GM18508 (cell line): ENCODE results near the gene LRRTM4.

ENCODE experiments used
- ATAC-seq: cut with Tn5 transposase; IDR thresholded peaks from one replicate; pipeline ENCODE4 v1.9.1; 2021; ENCODE audit warnings: moderate number of reproducible peaks; ENCODE audit not compliant: insufficient read depth, unreplicated experiment

LRRTM4 gene

DNA sequence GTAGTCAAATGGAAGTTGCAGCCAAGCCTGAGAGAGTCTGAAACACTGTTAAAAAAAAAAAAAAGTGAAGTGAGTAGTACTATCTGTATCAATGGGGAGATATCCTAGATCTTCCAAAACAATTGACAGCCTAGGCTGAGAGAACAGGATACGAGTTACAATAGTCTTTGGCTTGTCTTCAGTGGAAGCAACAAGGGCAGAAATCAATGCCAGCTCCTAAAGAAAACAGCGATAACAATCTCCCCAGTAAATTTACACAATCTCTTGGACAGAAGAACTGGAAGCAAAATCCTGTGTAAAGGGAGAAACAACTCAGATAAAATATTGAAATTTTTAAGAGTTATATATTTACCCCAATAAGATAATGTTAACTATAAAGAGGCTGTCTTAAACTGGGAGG is 508.7 kb downstream of the LRRTM4 start:
- ATAC-seq = no peak

DNA sequence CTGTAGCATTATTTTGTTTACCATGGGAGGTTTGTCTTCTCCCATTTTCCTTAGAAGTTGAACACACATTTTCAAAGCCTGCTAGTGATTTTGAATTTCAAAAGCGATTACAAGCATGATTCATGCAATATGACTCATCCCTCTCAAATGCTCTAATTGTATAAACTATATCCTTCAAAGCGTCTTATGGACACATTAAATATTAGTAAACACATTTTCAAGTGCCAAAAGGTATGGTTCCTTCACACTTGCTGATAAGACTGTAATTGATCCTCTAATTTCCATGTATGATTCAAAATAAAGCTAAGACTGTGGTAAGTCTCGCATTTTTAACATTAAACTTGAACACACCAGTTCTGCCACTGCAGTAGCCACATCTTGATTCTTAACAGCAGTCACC is 512.9 kb downstream of the LRRTM4 start:
- ATAC-seq = no peak

DNA sequence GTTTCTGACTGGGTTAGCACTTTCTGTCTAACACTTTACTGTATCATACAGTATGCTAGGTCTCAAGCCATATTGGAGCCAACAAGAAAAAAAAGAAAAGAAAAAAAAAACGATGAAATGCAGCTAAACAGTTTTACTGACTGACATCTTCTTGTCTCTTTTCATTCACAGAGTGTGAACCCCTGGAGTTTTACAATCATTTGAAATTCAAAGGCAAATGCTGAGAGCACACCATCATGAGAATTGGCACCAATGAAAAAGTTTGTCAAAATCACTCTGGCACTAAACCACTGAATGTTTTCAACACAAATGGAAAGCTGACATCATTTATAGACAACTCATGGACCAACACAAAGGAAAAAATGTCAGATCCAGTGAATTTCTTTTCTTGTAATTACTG is 513.3 kb downstream of the LRRTM4 start:
- ATAC-seq = no peak

DNA sequence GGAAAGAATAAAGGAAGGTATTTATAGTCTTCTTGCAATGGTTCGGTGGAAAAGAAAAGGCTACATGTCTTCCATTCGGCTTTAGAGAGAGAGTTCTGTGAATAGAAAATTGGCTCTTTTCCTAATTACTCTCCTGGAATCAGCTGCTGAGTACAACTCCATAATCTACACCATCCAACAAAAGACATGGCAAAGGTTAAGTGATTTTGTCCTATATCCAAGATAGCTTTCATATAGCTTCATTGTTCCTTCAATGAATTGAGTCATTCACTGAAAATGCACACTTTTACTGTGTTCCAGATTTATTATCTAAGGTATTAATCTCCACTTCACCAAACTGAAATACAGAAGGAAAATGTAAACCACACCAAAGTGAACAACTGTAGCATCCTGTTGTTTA is 514.5 kb downstream of the LRRTM4 start:
- no peak for ATAC-seq

DNA sequence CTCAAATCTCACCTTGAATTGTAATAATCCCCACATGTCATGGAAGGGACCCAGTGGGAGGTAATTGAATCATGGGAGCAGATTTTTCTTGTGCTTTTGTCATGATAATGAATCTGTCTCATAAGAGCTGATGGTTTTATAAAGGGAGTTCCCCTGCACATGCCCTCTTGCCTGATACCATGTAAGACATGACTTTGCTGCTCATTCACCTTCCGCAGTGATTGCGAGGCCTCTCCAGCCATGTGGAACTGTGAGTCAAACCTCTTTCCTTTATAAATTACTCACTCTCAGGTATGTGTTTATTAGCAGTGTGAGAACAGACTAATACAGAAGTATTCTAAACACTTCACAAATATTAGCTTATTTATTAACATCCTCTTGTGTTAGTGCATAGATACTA is 516.7 kb downstream of the LRRTM4 start:
- ATAC-seq = no peak

DNA sequence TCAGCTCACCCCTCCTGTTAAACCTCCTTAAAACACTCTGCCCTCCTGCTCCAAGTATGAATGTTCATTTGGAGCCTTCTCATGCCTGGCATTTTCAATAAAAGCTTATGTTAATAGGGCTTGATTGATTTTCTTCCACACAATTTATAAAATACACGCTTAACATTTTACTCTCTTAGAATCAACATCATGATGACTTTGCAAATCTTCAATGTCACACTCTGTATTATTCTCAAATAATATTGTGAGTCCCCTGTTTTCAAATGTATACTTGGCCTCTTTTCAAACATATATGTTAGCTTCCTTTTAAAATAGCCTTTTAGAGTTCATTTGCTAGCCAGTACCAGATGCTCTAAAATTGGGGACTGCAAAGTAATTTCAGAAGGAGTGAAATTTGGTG is 520.3 kb downstream of the LRRTM4 start:
- ATAC-seq = no peak

DNA sequence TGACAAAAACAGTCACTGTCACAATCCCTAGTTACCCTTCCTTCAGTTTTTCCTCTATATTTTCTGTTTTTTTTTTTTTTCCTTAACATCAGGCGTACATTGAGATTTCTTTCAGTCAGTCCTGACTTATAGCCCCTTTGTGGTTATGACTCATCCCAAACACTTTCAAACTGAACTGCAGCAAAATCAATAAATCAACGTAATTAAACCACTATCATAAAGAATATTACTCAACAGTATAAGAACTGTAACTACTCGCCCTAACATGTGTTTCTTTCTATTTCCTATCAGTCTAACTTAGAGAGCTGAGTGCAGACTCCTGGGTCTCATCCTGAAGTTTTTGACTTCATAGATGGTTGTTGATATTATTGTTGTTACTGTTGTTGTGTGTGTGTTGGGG is 523.5 kb downstream of the LRRTM4 start:
- ATAC-seq = no peak

DNA sequence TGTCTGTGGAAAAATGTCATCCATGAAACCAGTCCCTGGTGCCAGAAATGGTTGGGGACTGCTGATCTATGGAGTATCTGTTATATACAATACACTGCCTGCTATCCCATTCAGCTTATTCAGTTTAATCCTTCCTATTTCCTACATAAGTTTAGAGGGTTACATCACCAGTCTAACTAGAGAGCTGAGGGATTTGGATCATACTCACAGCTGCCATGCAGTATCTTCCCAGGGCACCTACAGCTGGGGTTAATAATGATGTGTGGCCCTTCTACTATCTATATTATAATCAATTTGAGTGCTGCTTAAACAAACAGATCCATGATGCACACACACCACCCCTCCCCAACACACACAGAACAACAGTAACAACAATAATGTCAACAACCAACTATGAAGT is 524.0 kb downstream of the LRRTM4 start:
- ATAC-seq = no peak

DNA sequence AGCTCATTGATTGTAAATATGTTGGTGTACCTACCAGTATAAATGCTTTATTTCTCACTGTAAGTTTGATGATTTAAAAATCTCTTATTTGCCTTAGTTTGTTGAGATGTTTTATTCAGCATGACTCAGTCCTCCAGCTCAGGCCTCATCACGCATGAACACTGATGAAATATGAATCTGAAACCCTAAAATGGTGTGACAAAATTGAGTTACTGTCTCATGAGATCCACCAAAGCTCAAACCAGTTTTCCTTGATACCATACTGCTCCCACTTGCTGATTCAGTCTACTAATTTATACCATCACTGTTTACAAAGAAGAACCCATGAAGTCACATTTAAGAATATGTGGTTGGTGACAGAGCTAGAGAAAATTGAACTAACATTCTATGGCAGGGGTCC is 524.9 kb downstream of the LRRTM4 start:
- ATAC-seq = no peak

DNA sequence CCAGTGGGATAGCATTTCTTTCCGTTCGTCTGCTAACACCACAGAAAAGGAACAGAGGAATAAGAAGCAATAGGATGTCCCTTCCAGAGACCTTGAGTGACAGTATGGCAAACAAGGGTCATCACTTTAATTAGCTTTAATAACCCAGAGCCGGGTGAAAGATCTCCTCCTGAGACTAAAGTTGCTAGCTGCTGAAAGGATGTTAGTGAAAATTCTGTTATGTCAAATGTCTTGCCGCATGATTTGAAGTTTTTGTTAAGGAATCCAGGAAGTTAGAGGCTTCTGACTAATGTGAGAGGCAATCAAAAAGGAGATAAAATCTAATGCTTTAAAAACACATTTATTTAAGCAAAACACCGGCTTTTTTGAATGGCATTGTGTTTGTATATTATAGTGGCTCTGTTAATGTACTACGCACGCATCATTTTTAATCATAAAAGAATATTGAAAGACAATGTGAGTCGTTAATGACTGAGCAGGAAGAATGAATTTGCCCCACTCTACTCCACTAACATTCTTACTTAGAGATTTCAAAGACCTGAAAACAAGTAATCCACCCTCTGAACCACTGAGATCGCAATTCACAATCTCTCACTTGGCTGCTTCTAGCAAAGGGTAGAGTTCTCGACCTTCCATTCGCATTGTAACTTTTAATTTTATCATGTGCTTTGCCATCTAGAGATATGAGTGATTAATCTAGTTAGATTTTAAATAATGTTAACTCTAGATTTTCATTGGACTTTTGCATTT is 536.6 kb downstream of the LRRTM4 start:
- ATAC-seq = no peak

DNA sequence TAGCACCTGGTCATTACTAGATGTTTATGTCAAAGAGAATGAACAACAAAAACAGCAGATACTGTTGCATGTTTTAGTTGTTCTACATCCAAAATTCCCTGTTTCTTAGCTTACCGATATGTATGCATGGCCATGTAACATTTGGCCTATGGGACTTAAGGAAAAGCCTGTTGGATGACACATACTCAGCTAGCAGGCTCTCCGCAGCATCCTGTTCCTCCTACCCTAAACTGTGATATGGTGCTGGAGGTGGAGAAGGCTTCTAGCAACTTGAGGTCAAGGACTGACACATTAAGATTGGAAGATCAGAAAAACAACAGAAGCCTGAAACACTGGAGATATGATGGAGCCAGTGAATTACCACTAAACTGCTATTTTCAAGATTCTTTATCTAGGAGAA is 537.8 kb downstream of the LRRTM4 start:
- no peak for ATAC-seq

DNA sequence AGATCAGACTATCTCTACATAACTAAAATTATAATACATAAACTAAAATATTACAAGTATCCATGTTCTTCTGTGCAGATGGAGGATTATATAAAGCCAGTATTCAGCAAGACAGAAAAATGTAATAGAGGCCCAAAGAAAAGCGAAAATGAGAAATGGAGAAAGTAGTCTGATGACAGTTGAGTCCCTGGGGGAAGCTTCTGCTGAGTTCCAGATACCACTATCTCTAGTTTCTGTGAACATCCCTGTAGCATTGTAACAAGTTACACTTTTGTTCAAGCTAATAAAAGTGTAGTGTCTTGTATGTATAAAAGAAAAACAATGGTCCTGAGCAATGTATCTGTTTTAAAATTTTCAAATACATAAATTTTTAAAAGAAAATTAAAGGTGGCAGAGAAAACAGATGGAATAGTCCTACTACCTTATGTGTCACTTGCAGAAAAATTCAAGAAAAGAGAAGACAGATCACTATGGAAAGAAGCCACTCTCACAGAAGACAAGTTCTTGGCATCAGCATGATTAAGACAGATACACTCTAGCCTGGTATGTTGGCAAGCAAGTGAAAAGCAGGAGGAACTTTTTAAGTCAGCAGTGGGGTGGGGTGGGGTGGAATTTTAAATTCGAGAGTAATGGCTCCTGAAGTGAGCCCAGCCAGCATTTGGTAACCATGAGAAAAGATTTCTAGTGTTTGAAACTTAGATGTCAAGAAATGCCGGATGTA is 541.9 kb downstream of the LRRTM4 start:
- no peak for ATAC-seq

DNA sequence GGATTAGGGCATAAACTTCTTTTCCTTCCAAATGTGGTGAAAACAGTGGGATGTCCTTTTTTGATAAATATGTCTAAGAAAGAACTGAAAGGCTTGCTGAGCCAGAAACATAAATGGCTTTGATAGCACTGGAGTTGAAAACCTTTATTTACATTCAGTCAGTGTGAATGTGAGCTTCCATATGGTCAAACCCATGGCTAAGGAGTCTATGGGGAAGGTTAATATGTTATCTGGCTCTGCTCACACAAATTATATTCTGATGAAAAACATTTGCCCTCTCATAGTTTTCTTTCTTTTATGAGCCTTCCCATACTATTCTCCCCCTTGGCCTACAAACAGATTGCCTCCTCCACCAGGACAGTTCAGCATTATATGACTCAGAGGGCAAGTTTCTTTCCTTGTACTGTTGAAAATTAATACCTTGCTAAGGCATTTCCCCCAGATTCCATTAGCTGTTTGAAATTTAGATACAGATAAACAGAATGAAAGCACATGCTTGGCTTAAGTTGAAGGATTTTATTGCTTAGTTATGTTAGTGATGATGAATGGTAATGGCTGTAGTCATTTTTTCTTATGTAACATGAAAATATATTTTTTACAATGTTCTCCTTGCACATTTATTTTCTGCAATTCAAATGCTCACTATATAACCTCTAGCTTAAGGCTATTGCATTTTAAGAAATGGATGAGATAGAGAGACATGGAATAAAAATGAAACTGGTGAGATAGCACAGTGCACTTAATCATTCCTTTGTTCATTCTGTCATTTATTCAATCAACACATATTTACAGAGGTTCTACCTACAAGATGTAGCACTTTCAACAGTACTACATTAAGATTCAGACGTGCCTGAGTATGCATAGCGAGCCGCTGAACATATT is 544.1 kb downstream of the LRRTM4 start:
- ATAC-seq = no peak

DNA sequence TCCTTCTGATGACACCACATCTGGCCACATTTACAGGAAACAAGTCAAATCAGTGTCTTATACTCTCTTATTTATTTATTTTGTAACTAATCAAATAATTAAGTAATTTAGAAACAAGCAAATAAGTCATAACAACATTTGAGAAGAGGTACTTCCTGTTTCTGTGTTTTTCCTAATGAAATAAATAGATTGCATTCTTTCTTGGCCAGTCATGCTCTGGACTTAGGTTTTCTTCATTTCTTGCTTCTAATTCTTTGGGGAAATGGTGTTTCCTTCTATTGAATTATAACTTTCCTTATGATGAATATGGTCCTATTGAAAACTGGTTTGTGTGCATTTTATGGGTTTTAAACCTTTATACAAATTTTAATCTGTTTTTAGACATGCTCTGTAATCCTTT is 546.4 kb downstream of the LRRTM4 start:
- ATAC-seq = no peak

DNA sequence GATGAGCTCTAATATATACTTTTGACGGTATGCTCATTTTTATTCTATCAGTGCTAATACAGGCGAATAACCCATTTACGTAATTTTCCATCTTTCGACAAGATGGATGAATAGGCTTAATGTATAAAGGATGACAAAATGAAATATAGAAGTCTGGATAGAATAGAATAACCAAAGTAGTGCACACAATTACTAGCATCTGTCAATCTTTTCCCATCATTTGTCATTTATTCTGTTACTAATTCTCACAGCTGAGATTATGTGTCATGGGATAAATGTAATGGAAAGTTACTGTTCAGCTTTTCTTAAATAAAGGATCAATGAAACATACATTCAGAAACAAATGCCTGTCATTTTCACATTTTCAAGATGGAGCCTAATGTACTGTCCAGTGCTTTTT is 548.6 kb downstream of the LRRTM4 start:
- ATAC-seq = no peak

DNA sequence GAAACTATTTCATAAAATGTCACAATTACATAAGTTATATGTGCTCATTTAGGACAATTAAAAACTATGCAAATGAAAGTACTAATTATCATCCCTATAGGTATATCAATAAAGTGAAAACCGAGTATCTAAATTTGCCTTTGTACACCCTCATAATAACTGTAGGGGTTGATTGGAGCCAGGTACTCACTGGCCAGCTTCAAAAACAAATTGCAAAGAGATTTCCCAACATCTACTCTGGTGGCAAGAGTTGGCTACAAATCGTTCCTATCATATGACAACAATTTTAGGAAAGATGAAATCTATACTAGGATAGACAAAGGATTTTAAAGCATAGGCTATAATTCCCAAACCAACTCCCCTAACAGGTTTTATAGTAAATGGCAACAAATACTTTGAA is 556.4 kb downstream of the LRRTM4 start:
- ATAC-seq = no peak

DNA sequence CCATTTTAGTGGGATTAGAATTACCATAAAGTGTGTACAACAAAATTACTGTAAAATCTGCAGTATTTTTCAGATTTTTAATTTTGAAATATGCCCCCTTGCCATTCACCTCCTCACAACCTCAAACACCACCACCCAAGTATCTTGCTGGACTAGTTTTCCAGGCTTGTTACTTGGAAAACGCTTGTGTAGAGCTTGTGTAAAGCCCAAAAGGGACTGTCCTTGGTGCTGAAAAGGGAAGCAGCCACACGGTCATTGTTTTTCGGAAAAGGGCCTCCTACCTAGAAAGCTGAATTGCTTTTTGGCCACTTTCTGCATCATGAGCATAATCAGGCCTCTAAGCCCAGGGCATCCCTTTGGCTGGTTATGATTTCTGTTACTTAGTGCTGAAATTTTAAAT is 563.4 kb downstream of the LRRTM4 start:
- ATAC-seq = no peak

DNA sequence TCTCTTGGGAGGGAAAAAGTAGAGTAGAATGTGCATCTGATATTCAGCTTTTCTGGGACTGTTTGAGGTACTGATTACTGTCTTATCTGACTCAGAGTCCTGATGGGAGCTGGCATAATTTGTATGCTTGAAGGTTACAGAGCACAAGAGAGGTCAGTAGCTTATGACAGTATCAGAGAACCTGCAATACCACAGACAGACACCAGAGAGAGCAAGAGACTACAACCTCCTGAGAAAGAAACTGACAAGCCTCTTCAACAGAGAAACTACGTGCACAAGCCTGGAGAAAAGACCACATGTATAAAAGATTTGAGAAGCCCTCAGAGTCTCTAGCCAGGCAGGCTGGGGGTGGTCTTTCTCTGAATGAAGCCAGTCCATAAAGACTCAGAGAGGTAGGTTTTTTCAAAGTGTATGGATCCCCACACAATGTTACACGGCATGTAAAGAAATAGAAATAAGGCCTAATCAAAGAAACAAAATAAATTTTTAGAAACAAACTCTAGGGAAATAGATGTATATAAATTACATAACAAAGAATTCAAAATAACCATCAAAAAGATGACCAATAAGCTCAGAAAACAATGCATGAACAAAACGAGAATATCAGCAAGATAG is 568.3 kb downstream of the LRRTM4 start:
- peak; percentile 88 for ATAC-seq

DNA sequence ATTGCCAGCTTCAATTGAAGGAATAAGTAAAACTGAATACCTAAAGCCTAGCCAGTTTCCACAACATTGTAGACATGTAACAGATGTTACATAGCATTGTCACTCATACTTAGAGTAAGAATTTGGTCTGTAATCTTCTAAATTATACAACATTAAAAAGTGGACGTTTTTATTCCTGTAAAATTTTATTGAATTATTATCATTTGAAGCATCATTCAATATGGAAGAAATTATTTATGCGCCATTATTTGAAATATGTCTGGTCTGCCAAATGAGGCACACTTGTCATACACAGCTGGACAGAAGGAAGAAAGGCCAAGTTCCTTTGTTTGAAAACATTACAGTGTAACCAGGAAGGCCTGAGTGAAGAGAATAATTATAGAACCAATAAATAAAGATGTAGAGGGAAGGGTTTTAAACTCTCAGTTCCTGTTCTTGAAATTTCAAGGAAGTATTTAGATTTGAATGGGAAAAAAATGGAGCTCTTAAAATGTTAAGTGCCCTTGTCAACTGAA is 575.5 kb downstream of the LRRTM4 start:
- ATAC-seq = no peak

DNA sequence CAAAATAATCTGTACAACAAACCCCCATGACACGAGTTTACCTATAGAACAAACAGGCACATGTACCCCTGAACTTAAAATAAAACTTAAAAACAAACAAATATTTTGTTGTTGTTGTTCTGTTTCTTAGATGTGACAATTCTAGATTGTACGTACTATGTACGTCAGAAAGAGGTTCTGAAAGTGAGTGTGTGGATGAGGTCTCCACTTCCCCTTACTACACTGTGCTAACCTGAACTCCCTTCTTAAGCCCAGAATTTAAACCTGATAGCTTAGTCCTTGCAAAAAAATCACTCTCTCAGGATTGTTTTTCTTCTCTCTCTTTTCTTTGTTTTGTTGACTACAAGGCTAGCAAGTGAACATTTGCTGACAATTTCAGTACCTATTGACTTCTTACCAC is 581.6 kb downstream of the LRRTM4 start:
- no peak for ATAC-seq

DNA sequence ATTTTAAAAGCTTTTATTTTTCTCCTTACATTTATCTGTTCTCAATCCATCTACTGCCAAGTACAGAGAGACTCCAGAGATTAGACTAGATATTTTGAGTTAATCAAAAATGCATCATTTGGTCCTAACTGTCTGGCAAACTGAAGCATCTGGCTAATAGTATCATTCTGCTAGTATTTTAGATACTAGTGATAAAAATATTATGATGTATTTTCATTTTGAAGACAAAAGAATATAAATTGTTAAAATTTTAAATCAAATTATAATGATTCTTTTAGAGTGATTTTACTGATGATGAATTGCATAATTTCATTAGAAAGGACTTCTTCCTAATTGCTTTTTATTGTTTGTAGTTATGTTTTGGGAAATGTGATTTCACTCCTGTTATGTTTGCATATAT is 584.0 kb downstream of the LRRTM4 start:
- no peak for ATAC-seq
